ENCODE results near the gene UPK3A.

DNA sequence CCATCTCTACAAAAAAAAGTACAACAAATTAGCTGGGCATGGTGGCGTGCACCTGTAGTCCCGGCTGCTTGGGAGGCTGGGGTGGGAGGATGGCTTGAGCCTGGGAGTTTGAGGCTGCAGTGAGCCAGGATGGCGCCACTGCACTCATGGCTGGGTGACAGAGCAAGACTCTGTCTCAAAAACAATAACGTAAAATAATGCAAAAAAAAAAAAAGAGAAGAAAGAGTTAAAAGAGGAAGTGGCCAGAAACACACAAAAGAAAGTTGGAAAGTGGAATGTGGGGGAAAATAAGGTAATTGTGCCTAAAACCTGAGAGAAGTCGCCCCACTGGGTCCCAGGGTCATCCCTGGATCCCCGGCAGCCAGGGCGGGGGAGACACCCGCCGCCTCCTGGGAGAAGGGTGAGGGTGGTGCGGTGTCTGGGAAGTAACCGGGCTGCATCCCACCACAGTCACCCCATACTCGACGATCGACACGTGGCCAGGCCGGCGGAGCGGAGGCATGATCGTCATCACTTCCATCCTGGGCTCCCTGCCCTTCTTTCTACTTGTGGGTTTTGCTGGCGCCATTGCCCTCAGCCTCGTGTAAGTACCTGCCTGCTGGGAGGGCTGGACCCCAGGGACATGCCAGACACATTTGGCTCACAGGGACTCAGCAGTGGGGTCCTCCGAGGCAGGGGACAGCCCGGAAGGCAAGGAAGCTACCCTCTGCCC, 8.1 kb downstream of the UPK3A start:
- TF ChIP-seq, protein P1, sequence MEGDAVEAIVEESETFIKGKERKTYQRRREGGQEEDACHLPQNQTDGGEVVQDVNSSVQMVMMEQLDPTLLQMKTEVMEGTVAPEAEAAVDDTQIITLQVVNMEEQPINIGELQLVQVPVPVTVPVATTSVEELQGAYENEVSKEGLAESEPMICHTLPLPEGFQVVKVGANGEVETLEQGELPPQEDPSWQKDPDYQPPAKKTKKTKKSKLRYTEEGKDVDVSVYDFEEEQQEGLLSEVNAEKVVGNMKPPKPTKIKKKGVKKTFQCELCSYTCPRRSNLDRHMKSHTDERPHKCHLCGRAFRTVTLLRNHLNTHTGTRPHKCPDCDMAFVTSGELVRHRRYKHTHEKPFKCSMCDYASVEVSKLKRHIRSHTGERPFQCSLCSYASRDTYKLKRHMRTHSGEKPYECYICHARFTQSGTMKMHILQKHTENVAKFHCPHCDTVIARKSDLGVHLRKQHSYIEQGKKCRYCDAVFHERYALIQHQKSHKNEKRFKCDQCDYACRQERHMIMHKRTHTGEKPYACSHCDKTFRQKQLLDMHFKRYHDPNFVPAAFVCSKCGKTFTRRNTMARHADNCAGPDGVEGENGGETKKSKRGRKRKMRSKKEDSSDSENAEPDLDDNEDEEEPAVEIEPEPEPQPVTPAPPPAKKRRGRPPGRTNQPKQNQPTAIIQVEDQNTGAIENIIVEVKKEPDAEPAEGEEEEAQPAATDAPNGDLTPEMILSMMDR (IDR thresholded peaks at IDR 0.05): no peak
- no peak for TF ChIP-seq EP300 (IDR thresholded peaks at IDR 0.05)
- no peak for TF ChIP-seq POLR2A (IDR thresholded peaks at IDR 0.05)

All from gastroesophageal sphincter (tissue), 3 donors.